Measurements from ENCODE around the gene ZDHHC23.

- TF ChIP-seq CTCF (IDR thresholded peaks at IDR 0.05) (no peak), RXRA (IDR thresholded peaks at IDR 0.05; ENCODE audit: borderline replicate concordance, low read depth) (no peak), YY1 (IDR thresholded peaks at IDR 0.05; ENCODE audit: low read depth) (no peak), EZH2phosphoT487 (IDR thresholded peaks at IDR 0.05; ENCODE audit: borderline replicate concordance, low read depth) (no peak), ZBTB33 (IDR thresholded peaks at IDR 0.05; ENCODE audit: borderline replicate concordance, low read depth) (no peak), REST (IDR thresholded peaks at IDR 0.05; ENCODE audit: low read depth, low read length) (no peak), RCOR1 (IDR thresholded peaks at IDR 0.05; ENCODE audit: low read length) (no peak), POLR2AphosphoS5 (IDR thresholded peaks at IDR 0.05; ENCODE audit: low read depth, low read length) (no peak), CHD2 (IDR thresholded peaks at IDR 0.05; ENCODE audit: low read length, partially characterized antibody) (no peak), TCF12 (IDR thresholded peaks at IDR 0.05) (no peak), USF1 (IDR thresholded peaks at IDR 0.05; ENCODE audit: borderline replicate concordance, low read depth) (no peak), SIN3A (IDR thresholded peaks at IDR 0.05; ENCODE audit: borderline replicate concordance, low read depth, low read length) (no peak), GATA2 (CRISPR knock-in tag; IDR thresholded peaks at IDR 0.05) (no peak), NFIC (IDR thresholded peaks at IDR 0.05; ENCODE audit: borderline replicate concordance) (no peak)
Observed at GRCh38 chr3:113952921-113953320, 5.1 kb downstream of the ZDHHC23 start.

All from SK-N-SH (cell line).